GM18520 (cell line): ENCODE results near the gene BEAN1.
"Not testable (repeated sequence)": the region's sequence is repeated elsewhere in the genome, so short reads cannot be mapped to it uniquely, and the experiment has no call there.

Experiments
- ATAC-seq: cut with Tn5 transposase; IDR thresholded peaks from one replicate; pipeline ENCODE4 v1.9.1; 2021; ENCODE audit not compliant: unreplicated experiment

Gene BEAN1

GRCh38 chr16:66440271-66440802 lies 13.2 kb downstream of the BEAN1 start:
- no peak for ATAC-seq

DNA sequence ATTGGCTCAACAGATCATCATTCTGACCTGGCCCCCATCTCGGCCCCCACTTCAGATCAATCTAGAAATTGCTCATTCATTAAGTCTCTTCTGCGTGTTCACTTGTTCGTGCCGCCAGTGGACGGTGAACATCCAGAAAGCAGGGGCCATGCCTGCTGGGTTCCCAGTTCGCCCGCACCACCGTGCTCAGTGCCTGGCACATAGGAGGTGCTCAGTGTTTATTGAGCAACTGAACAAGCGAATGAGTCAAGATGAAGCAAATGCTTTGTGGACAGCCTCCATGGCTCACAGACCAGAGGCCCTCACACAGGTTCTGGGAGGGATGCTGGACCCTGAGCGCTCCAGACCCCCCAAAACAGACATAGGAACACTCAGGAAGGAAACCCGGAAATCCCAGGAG lies 13.9 kb downstream of the BEAN1 start:
- no peak for ATAC-seq

DNA sequence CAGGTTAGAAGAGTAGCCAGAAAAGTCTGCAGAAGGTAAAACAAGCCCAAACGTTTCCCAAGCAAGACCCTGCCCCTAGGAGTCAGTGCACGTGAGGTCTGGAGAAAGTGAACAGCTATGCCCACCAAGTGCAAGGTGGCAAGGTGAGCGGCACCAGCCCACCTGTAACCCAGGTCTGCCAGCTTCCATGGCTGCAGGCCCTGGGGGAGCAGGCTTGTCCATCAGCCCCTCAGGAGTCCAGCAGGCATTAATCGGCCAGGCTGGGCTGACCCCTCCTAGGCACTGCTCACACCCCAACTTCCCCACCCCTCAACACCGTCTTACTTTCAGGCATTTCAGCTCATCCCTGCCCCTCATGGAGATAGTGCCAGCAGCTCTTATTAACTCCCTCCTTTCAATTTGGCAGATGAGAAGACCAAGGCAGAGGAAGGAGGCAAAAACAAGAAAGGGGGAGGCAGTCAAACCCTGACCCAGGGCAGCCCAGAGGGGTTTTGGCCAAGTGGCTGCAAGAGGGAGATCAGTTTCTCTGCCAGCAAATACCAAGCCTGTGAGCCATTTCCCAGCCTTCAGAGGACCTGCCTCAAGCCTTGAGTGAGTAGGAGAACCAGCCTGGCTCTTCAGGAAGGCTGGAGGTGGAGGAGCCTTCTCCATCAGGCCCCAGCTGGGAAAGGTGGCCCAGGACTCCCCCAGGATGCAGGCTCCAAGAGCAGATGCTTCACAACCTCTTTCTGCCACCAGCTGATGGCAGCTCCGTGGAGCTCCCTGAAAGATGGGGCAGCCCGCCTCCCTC lies 14.7 kb downstream of the BEAN1 start:
- no peak for ATAC-seq

- ATAC-seq = no peak
Measured at GRCh38 chr16:66442502-66443268, 15.6 kb downstream of the BEAN1 start.

- no peak for ATAC-seq
Measured at GRCh38 chr16:66443269-66443652, 16.2 kb downstream of the BEAN1 start.

GRCh38 chr16:66444049-66444481 lies 17.0 kb downstream of the BEAN1 start:
- ATAC-seq = no peak

DNA sequence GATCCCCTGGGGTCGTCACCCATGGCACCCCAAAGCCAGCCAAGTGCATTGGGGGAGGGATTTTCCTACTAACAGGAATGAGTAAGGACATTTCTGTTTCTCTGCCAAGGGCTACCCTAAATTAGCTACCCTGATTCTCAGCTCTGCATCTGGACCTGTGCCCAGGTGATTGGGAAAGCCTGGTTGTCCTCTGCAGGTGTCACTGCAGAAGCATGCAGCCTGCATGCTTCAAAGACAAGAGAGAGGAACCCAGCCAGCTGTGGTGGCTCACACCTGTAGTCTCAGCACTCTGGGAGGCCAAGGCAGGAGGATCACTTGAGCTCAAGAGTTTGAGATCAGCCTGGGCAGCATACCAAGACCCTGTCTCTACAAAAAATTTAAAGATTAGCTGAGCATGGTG lies 19.6 kb downstream of the BEAN1 start:
- no peak for ATAC-seq

GRCh38 chr16:66447491-66447890 lies 20.4 kb downstream of the BEAN1 start:
- no peak for ATAC-seq

GRCh38 chr16:66451548-66451947 lies 24.5 kb downstream of the BEAN1 start:
- ATAC-seq = no peak

DNA sequence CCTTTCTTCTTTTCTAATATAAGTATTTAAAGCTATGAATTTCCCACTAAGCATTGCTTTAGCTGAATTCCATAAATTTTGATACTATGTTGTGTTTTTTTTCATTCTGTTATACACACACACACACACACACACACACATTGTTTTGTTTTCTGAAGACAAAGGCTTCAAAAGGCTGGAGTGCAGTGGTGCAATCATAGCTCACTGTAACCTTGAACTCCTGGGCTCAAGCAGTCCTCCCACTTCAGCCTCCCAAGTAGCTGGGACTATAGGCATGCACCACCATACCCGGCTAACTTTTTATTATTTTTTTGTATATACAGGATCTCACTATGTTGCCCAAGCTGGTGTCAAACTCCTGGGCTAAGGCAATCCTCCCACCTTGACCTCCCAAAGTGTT lies 26.1 kb downstream of the BEAN1 start:
- ATAC-seq = not testable (repeated sequence)

- ATAC-seq = no peak
Measured at GRCh38 chr16:66454751-66455150, 27.7 kb downstream of the BEAN1 start.

DNA sequence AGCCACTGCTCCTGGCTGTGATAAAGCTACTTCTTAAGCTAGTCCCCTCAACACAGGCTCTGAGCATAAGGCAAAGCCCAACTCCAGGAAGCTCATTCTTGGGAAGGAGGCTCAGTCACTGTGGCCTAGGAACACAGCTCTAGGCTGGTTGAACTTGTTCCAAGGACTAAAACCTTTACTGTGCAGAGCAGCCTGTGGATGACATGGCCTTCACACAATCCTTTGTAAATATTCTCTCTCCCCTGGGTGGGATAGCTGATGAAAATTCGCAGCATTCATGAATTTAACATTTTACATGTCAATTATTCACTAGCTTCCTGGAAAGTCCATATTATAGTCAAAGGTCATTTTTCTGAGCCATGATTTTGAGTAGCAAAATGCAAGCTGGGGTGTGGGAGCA lies 28.9 kb downstream of the BEAN1 start:
- ATAC-seq = no peak

- ATAC-seq = no peak
Measured at GRCh38 chr16:66457888-66458287, 30.8 kb downstream of the BEAN1 start.

DNA sequence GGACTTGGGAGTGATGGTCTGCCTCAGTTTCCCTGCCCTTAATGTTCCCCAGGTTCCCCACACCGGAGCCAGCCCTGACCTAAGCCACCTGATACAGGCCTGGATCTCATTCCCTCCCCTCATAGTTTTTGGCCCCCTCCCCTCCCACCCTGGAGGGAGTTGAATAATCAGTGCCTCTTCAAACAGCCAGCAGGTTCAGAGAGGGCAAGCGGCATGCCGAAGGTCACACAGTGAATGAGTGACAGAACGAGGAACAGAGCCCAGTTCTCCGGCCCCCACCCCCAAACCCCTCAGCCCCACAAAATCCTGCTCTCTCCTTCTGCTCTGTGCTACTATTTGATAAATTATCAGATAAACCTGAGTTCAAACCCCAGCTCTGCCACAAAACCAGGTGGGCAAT lies 31.2 kb downstream of the BEAN1 start:
- ATAC-seq = no peak

DNA sequence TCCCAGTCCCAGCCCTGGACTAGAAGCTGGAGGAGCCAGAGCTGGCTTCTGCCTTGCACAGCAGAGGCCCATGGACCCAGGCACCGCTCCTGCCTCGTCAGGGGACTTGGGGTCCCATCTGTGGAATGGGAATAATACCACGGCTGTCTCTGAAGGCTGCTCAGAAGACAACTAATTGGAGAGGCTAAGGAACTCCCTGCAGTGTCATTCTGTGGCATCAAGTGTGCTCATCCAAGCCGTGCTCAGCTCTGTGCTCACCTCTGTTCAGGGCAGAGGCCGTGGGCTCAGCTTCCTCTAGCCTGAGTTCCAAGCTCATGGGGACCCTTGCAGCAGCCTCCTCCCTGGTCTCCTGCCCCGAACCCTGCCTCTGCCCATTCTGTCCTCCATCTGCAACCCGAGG lies 31.8 kb downstream of the BEAN1 start:
- ATAC-seq = no peak

- no peak for ATAC-seq
Measured at GRCh38 chr16:66459878-66460277, 32.8 kb downstream of the BEAN1 start.

- ATAC-seq = no peak
Measured at GRCh38 chr16:66460703-66461102, 33.6 kb downstream of the BEAN1 start.

DNA sequence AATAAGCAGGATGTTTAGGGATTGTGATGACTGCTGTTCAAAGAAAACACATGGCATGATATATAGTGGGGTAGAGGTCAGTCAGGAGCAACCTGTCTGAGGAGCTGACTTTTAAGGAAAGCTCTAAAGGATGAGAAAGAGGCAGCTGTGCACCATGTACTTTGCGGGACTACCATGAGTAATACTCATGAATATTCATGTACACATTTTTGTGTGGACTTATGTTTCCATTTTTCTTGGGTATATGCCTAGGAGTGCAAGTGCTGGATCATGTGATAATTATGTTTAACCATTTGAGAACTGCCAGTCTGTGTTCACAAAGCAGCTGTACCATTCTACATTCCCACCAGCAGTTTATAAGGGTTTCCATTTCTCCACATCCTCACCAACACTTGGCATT lies 35.8 kb downstream of the BEAN1 start:
- no peak for ATAC-seq

DNA sequence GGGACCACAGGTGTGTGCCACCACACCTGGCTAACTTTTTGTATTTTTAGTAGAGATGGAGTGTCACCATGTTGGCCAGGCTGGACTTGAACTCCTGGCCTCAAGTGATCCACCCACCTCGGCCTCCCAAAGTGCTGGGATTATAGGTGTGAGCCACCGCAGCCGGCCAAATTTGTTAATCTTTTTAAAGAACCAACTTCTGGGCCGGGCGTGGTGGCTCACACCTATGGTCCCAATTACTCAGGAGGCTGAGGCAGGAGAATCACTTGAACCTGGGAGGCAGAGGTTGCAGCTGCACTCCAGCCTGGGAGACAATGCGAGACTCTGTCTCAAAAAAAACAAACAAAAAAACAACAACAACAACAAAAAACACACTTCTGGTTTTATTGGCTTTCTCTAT lies 38.9 kb downstream of the BEAN1 start:
- ATAC-seq = not testable (repeated sequence)

DNA sequence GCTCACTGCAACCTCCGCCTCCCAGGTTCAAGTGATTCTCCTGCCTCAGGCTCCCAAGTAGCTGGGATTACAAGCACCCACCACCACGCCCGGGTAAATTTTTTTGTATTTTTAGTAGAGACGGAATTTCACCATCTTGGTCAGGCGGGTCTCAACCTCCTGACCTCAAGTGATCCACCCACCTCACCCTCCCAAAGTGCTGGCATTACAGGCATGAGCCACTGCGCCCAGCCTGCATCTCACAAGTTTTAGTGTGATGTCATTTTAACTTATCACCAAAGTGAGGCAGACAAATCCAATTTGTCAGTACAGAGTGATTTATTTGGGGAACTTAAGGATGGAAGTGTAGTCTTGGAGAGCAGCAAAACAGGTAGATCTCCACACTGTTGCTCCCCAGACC lies 39.5 kb downstream of the BEAN1 start:
- not testable (repeated sequence) for ATAC-seq

DNA sequence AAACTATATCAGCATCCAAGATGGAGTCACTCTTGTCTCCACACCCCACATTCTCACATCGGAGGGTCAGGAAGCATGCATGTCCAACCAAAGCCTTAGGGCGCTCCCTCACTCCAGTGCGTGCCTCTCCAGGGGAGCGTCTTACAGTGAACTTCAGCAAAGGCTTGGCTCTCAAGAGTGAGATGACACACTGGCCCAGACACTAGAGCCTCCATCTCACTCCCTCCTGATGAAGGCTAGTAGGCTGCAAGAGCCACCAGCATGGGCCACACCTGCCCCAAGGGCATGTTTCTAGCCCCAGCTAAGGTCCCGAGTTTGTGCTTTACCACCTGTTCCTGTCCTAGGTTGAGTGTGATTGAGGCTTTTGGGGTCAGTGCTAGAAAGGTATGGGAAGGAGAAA lies 40.5 kb downstream of the BEAN1 start:
- ATAC-seq = no peak

DNA sequence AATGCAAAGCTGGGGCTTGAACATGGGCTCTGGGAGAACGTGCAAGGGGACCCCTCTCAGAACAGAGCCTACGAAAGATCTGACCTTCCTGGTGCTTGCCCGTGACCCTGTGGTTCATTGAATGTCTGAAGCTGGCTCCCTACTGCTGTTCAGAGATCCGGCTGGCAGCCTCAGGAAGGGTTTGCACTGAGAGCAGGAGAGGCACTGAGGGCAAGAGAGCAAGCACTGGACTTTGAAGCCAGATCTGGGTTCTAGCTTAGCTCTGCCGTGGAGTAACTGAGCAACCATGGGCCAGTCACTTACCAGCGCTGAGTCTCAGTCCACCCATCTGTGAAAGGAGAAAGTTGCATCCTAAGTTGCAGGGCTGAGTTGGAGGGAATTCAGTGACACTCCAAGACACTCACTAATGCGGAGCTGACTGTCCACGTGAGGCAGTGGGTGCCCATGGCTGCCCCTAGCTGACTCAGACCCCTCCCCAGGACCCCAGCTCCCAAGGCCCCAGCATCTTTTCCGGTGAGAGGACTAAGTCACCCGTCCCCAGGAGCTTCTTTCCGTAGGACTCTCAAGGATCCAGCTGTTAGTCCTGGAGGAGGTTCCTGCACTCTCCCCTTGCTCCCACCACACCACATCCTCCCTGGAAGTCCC lies 41.3 kb downstream of the BEAN1 start:
- ATAC-seq = no peak
